Stomach (tissue), 4 donors: ENCODE measurements around the gene CCNI.

ENCODE experiments used
- CTCF ChIP-seq, 7 experiments: fragments of 450-650 bp in 4 of 7; fragments of 200-600 bp in 3 of 7; sonication (generic) in 3 of 7; IDR thresholded peaks; one replicate each; pipeline ENCODE4 v1.5.1; 2016 to 2019; ENCODE audit warnings: antibody characterized with exemption in 7 of 7, control low read depth in 2 of 7, mild to moderate bottlenecking in 1 of 7
- POLR2A ChIP-seq, 4 donors: fragments of 450-650 bp; IDR thresholded peaks; one replicate each; pipeline ENCODE4 v1.6.1; 2016; ENCODE audit warnings: antibody characterized with exemption in 4 of 4, control low read depth in 2 of 4, mild to moderate bottlenecking in 1 of 4, moderate library complexity in 1 of 4

- TF ChIP-seq POLR2A (IDR thresholded peaks at IDR 0.05) (no peak), CTCF (IDR thresholded peaks at IDR 0.05) (no peak)
These were observed 36.0 kb downstream of the CCNI start for GRCh38 chr4:77039796-77040195.
